H9 (cell line): ENCODE data around the gene ALDH3A2. TPM values are rescaled to one million over a fixed set of nuclear protein-coding genes. Genes with fewer than 3 reads are reported as not detected.

Experiments
- DNase-seq: peaks from one replicate; pipeline ENCODE4 v3.0.0-alpha.2; 2017
- H2AFZ ChIP-seq: one replicate; pipeline ENCODE4 v1.6.1; 2013; ENCODE audit warnings: mild to moderate bottlenecking, low read length, control low read depth, moderate library complexity
- H2AK5ac ChIP-seq: 2 replicates; pipeline ENCODE4 v1.6.1; 2013; ENCODE audit warnings: low read length, control low read depth, mixed read lengths; ENCODE audit not compliant: insufficient read length
- H2BK120ac ChIP-seq: one replicate; pipeline ENCODE4 v1.6.1; 2013; ENCODE audit warnings: low read depth, mild to moderate bottlenecking, low read length, control low read depth, inconsistent platforms; ENCODE audit not compliant: poor library complexity, severe bottlenecking
- H2BK12ac ChIP-seq: 2 replicates; pipeline ENCODE4 v1.6.1; 2013; ENCODE audit warnings: low read length, control low read depth, mixed read lengths, low read depth; ENCODE audit not compliant: insufficient read length
- H2BK15ac ChIP-seq: 2 replicates; pipeline ENCODE4 v1.6.1; 2013; ENCODE audit warnings: low read depth, low read length, control low read depth
- H2BK20ac ChIP-seq: one replicate; pipeline ENCODE4 v1.6.1; 2013; ENCODE audit warnings: low read depth, mild to moderate bottlenecking, low read length, control low read depth, inconsistent platforms; ENCODE audit not compliant: poor library complexity, severe bottlenecking
- H2BK5ac ChIP-seq: 2 replicates; pipeline ENCODE4 v1.6.1; 2013; ENCODE audit warnings: low read length, control low read depth, mixed read lengths; ENCODE audit not compliant: insufficient read length
- H3K14ac ChIP-seq: 2 replicates; pipeline ENCODE4 v1.6.1; 2013; ENCODE audit warnings: low read length, control low read depth; ENCODE audit not compliant: insufficient read depth
- H3K18ac ChIP-seq: 2 replicates; pipeline ENCODE4 v1.6.1; 2013; ENCODE audit warnings: low read depth, mild to moderate bottlenecking, mixed read lengths, low read length, control low read depth; ENCODE audit not compliant: insufficient read length
- H3K23ac ChIP-seq: 2 replicates; pipeline ENCODE4 v1.6.1; 2013; ENCODE audit warnings: low read length, control low read depth, mixed read lengths, low read depth; ENCODE audit not compliant: insufficient read length
- H3K23me2 ChIP-seq: 2 replicates; pipeline ENCODE4 v1.6.1; 2013; ENCODE audit warnings: low read depth, mild to moderate bottlenecking, mixed read lengths, low read length, control low read depth; ENCODE audit not compliant: insufficient read length, poor library complexity, severe bottlenecking
- H3K27ac ChIP-seq: 2 replicates; pipeline ENCODE4 v1.5.1; 2013; ENCODE audit warnings: low read length, control low read depth, mixed read lengths, low read depth; ENCODE audit not compliant: insufficient read length
- H3K27me3 ChIP-seq: 2 replicates; pipeline ENCODE4 v1.6.1; 2013; ENCODE audit warnings: low read length, control low read depth, inconsistent platforms; ENCODE audit not compliant: insufficient read depth
- H3K4ac ChIP-seq: 2 replicates; pipeline ENCODE4 v1.6.1; 2013; ENCODE audit warnings: low read depth, mild to moderate bottlenecking, control low read depth, inconsistent platforms, low read length, moderate library complexity
- H3K4me1 ChIP-seq: 2 replicates; pipeline ENCODE4 v1.6.1; 2013; ENCODE audit warnings: low read length, control low read depth, inconsistent platforms; ENCODE audit not compliant: insufficient read depth
- H3K4me2 ChIP-seq: 2 replicates; pipeline ENCODE4 v1.6.1; 2013; ENCODE audit warnings: low read length, control low read depth, mixed read lengths; ENCODE audit not compliant: insufficient read length, insufficient read depth
- H3K56ac ChIP-seq: 2 replicates; pipeline ENCODE4 v1.6.1; 2013; ENCODE audit warnings: low read depth, mild to moderate bottlenecking, mixed read lengths, low read length, control low read depth; ENCODE audit not compliant: insufficient read length
- H3K79me1 ChIP-seq: 2 replicates; pipeline ENCODE4 v1.6.1; 2013; ENCODE audit warnings: low read depth, mild to moderate bottlenecking, moderate library complexity, low read length, control low read depth, inconsistent platforms; ENCODE audit not compliant: insufficient read depth, poor library complexity, severe bottlenecking
- H3K79me2 ChIP-seq: 2 replicates; pipeline ENCODE4 v1.6.1; 2013; ENCODE audit warnings: low read length, control low read depth, inconsistent platforms; ENCODE audit not compliant: insufficient read depth
- H3K9ac ChIP-seq: 2 replicates; pipeline ENCODE4 v1.6.1; 2013; ENCODE audit warnings: low read length, control low read depth, mixed read lengths; ENCODE audit not compliant: insufficient read length; ENCODE audit errors: extremely low read depth
- H3K9me3 ChIP-seq: one replicate; pipeline ENCODE4 v1.6.1; 2013; ENCODE audit warnings: low read depth, low read length, inconsistent platforms; ENCODE audit not compliant: control insufficient read depth
- H3T11ph ChIP-seq: one replicate; pipeline ENCODE4 v1.6.1; 2013; ENCODE audit warnings: mild to moderate bottlenecking, low read length, control low read depth, inconsistent platforms
- H4K20me1 ChIP-seq: one replicate; pipeline ENCODE4 v1.6.1; 2013; ENCODE audit not compliant: control insufficient read depth, insufficient read length, insufficient read depth
- H4K5ac ChIP-seq: 2 replicates; pipeline ENCODE4 v1.6.1; 2013; ENCODE audit warnings: low read depth, mild to moderate bottlenecking, mixed read lengths, low read length, control low read depth; ENCODE audit not compliant: insufficient read length
- H4K8ac ChIP-seq: replicated peaks from 2 replicates; pipeline ENCODE4 v1.6.1; 2013; ENCODE audit warnings: low read length, control low read depth, mixed read lengths, low read depth; ENCODE audit not compliant: insufficient read length
- H4K91ac ChIP-seq: 2 replicates; pipeline ENCODE4 v1.6.1; 2013; ENCODE audit warnings: low read depth, mild to moderate bottlenecking, moderate library complexity, mixed read lengths, low read length, control low read depth; ENCODE audit not compliant: insufficient read length
- H3K27ac Mint-ChIP-seq, 3 experiments: 2 replicates in 2 of 3; 3 replicates in 1 of 3; pipeline ENCODE4 v1.8.0; 2020 to 2021; ENCODE audit warnings: mixed read lengths in 3 of 3, mild to moderate bottlenecking in 1 of 3, moderate library complexity in 1 of 3
- H3K27me3 Mint-ChIP-seq: 2 replicates; pipeline ENCODE4 v1.8.0; 2021; ENCODE audit warnings: low read depth, mild to moderate bottlenecking, moderate library complexity, mixed read lengths
- H3K36me3 Mint-ChIP-seq, 3 experiments: 2 replicates in 2 of 3; 3 replicates in 1 of 3; pipeline ENCODE4 v1.8.0; 2020 to 2021; ENCODE audit warnings: low read depth in 3 of 3, mixed read lengths in 3 of 3; ENCODE audit not compliant: insufficient read depth in 1 of 3
- H3K4me1 Mint-ChIP-seq, 2 experiments: 2 replicates each; pipeline ENCODE4 v1.8.0; 2020; ENCODE audit warnings: mixed read lengths in 2 of 2
- H3K4me3 Mint-ChIP-seq, 2 experiments: 2 replicates in 1 of 2; 3 replicates in 1 of 2; pipeline ENCODE4 v1.8.0; 2020 to 2021; ENCODE audit warnings: mild to moderate bottlenecking in 2 of 2, mixed read lengths in 2 of 2, moderate library complexity in 1 of 2
- H3K9me3 Mint-ChIP-seq, 2 experiments: 2 replicates in 1 of 2; 3 replicates in 1 of 2; pipeline ENCODE4 v1.8.0; 2020; ENCODE audit warnings: mild to moderate bottlenecking in 2 of 2, mixed read lengths in 2 of 2, moderate library complexity in 1 of 2
- WGBS: extraction: QIAGEN DNeasy Blood & Tissue Kit; methylation state at CpG from one replicate; pipeline ENCODE4 v1.1.7; 2013; ENCODE audit warnings: missing lambda C conversion rate, low lambda C conversion rate, mixed read lengths; ENCODE audit not compliant: insufficient read length; ENCODE audit errors: extremely low coverage; 5-methylcytosine and 5-hydroxymethylcytosine counted together
- total RNA-seq: library from RNA; stranded (reverse); gene quantifications from 2 replicates; pipeline ENCODE4 v1.2.1, GENCODE V29; 2021
- TF ChIP-seq, protein P1 (sequence below): fragments of 200-600 bp; sonication (generic); conservative IDR thresholded peaks from 3 replicates; pipeline ENCODE4 v1.8.0; 2021; ENCODE audit warnings: antibody characterized with exemption, mild to moderate bottlenecking

Gene ALDH3A2
- total RNA-seq, 1 experiment from 2014 or later, result 100 TPM

DNA sequence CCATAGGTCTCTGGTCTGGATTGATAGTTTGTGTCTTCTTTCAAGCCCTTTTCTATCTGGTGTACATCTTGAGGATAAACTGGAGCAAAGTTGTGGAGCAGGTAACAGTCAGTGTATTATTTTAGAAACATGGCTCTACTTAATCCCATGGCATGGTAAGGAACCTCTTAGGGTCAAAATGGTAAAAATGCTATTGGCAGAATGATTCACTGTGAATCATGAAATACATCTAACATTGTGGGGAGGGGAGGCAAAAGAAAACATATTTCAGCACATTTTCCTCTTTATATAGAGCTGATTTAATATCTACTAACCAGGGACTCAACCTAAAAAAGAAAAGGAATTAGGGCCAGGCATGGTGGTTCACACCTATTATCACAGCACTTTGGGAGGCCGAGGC, 17.9 kb upstream of the ALDH3A2 start:
- no peak overlapping the region for H3K27ac Mint-ChIP-seq
- Histone ChIP-seq H4K5ac (no peak overlapping the region), H3K79me1 (no peaks in the 10 kb centered on the region), H3K79me2 (no peaks in the 10 kb centered on the region), H4K20me1 (no peaks in the 10 kb centered on the region), H3K27ac (no peak overlapping the region), H4K8ac (no peak overlapping the region), H3K9me3 (no peaks in the 10 kb centered on the region), H3K56ac (no peak overlapping the region), H3K4ac (no peak overlapping the region), H3K27me3 (no peaks in the 10 kb centered on the region), H2BK120ac (no peak overlapping the region), H2BK12ac (no peak overlapping the region), H3K9ac (no peak overlapping the region), H2AK5ac (no peak overlapping the region), H3T11ph (no peak overlapping the region), H3K4me1 (no peaks in the 10 kb centered on the region), H3K18ac (no peak overlapping the region), H2AFZ (no peak overlapping the region), H2BK5ac (no peak overlapping the region), H3K23ac (no peak overlapping the region), H3K4me2 (no peak overlapping the region), H2BK20ac (no peak overlapping the region), H4K91ac (no peak overlapping the region), H3K23me2 (no peaks in the 10 kb centered on the region), H3K14ac (no peak overlapping the region), H2BK15ac (no peak overlapping the region)
- H3K27me3 Mint-ChIP-seq, result no peaks in the 10 kb centered on the region
- WGBS, result no CpG with 5 or more reads among the region's 1 CpG
- H3K4me1 Mint-ChIP-seq, result no peaks in the 10 kb centered on the region
- H3K36me3 Mint-ChIP-seq, result no peaks in the 10 kb centered on the region
- H3K9me3 Mint-ChIP-seq, result peaks cover 2% of the 10 kb centered on the region in 2 experiments; a peak in 4 of 5 replicates
- TF ChIP-seq, protein P1, sequence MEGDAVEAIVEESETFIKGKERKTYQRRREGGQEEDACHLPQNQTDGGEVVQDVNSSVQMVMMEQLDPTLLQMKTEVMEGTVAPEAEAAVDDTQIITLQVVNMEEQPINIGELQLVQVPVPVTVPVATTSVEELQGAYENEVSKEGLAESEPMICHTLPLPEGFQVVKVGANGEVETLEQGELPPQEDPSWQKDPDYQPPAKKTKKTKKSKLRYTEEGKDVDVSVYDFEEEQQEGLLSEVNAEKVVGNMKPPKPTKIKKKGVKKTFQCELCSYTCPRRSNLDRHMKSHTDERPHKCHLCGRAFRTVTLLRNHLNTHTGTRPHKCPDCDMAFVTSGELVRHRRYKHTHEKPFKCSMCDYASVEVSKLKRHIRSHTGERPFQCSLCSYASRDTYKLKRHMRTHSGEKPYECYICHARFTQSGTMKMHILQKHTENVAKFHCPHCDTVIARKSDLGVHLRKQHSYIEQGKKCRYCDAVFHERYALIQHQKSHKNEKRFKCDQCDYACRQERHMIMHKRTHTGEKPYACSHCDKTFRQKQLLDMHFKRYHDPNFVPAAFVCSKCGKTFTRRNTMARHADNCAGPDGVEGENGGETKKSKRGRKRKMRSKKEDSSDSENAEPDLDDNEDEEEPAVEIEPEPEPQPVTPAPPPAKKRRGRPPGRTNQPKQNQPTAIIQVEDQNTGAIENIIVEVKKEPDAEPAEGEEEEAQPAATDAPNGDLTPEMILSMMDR, result no peak
- no peak for DNase-seq
- H3K4me3 Mint-ChIP-seq, result no peak overlapping the region
